ENCODE results near the gene SAMMSON.

SAMMSON gene

DNA sequence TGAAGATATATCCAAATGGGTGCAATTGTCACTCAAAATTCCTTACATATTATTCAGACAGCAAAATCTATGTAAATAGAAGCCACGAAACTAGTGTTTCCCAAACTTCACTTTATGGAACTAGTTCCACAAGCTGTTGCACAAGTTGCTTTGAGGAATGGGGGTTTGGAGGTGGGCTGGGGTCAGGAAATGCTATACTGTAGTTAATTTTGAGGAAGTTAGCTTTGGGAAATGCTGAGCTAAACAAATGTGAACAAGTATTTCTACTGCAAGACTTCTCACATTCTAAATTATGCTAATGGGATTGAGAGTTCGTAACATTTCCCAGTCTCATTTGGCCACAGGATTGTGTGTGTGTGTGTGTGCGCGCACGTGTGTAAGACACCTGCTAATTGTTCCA, 28.7 kb upstream of the SAMMSON start:
- no peak for TF ChIP-seq CTCF (IDR thresholded peaks at IDR 0.05; ENCODE audit: control insufficient read depth, extremely low read depth, insufficient read depth)
- DNase-seq (ENCODE audit: low read depth), result no peak
- H3K4me3 ChIP-seq (ENCODE audit: low read depth, low read length), result no peak overlapping the region

- H3K4me3 ChIP-seq (ENCODE audit: low read depth, low read length), result no peak overlapping the region
- TF ChIP-seq CTCF (IDR thresholded peaks at IDR 0.05; ENCODE audit: control insufficient read depth, extremely low read depth, insufficient read depth), result no peak
- no peak for DNase-seq (ENCODE audit: low read depth)
These were observed 26.9 kb upstream of the SAMMSON start for GRCh38 chr3:69972672-69973071.

DNA sequence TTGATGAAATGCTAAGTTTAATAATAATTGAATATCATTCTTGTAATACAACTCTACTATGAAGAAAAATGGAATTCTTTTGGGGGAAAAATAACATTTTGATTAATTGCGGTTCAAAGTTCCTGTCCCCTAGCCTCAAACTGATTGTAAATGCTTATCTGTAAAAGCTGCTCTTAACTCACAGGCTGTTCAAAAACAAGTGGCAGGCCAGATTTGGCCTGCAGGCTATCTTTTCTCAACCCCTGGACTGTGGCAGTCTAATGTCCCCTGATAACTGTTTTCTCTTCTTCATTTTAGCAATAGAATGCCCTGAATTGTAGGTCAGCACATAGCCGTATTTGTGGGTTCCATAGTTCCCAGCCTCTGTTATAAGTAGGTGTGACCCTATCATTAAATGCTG, 23.5 kb upstream of the SAMMSON start:
- no peak overlapping the region for H3K4me3 ChIP-seq (ENCODE audit: low read depth, low read length)
- no peak for DNase-seq (ENCODE audit: low read depth)
- no peak for TF ChIP-seq CTCF (IDR thresholded peaks at IDR 0.05; ENCODE audit: control insufficient read depth, extremely low read depth, insufficient read depth)

- no peak overlapping the region for H3K4me3 ChIP-seq (ENCODE audit: low read depth, low read length)
- DNase-seq (ENCODE audit: low read depth), result no peak
- no peak for TF ChIP-seq CTCF (IDR thresholded peaks at IDR 0.05; ENCODE audit: control insufficient read depth, extremely low read depth, insufficient read depth)
These were observed 15.8 kb upstream of the SAMMSON start for GRCh38 chr3:69983546-69984265.

GRCh38 chr3:69985266-69985665, 14.3 kb upstream of the SAMMSON start:
- DNase-seq (ENCODE audit: low read depth), result no peak
- no peak for TF ChIP-seq CTCF (IDR thresholded peaks at IDR 0.05; ENCODE audit: control insufficient read depth, extremely low read depth, insufficient read depth)
- no peak overlapping the region for H3K4me3 ChIP-seq (ENCODE audit: low read depth, low read length)

DNA sequence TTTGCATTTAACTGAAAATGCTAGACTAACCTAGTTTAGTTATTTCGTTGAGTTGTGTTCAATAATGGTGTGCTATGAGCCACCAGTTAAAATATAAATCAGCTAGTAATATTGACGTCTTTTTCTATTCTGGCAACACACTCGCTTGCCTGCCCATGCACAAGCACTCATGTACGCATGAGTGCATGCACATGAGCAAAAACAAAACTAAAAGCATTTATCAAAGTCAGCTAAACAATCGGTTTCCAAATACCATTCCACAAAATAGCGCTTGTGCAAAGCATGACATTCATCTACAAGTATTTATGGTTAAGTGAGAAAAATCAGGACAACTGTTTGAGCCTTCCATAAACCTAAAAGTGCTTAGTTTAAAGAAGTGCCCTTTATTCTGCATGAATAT, 13.1 kb upstream of the SAMMSON start:
- TF ChIP-seq CTCF (IDR thresholded peaks at IDR 0.05; ENCODE audit: control insufficient read depth, extremely low read depth, insufficient read depth), result no peak
- DNase-seq (ENCODE audit: low read depth), result no peak

DNA sequence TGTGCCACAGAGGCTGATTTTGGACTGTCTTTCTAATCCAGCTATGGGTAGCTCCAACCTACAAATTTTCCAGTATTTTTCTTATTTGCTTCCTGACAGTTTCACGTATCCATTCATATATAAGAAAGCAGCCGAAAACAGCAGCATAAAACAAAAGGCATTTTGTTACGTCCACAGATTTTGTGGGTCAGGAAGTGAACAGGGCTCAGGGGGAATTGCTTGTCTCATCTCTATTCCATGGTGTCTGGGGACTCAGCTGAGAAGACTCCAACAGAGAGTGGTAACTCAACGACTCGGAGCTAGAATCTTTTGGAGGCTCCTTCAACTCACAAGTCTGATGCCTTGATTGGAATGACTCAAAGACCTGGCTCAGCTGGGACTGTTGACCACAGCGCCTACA, 11.7 kb upstream of the SAMMSON start:
- H3K4me3 ChIP-seq (ENCODE audit: low read depth, low read length), result no peak overlapping the region
- TF ChIP-seq CTCF (IDR thresholded peaks at IDR 0.05; ENCODE audit: control insufficient read depth, extremely low read depth, insufficient read depth), result no peak
- DNase-seq (ENCODE audit: low read depth), result no peak

More for the DNA sequence above, 13.1 kb upstream of the SAMMSON start:
- H3K4me3 ChIP-seq (ENCODE audit: low read depth, low read length), result no peak overlapping the region
